GM19372 (cell line): ENCODE data around the gene EXOC6B.

Source experiments
- ATAC-seq: cut with Tn5 transposase; IDR thresholded peaks from one replicate; pipeline ENCODE4 v1.9.1; 2021; ENCODE audit warnings: mild to moderate bottlenecking, low read depth, moderate library complexity; ENCODE audit not compliant: unreplicated experiment

Gene EXOC6B

DNA sequence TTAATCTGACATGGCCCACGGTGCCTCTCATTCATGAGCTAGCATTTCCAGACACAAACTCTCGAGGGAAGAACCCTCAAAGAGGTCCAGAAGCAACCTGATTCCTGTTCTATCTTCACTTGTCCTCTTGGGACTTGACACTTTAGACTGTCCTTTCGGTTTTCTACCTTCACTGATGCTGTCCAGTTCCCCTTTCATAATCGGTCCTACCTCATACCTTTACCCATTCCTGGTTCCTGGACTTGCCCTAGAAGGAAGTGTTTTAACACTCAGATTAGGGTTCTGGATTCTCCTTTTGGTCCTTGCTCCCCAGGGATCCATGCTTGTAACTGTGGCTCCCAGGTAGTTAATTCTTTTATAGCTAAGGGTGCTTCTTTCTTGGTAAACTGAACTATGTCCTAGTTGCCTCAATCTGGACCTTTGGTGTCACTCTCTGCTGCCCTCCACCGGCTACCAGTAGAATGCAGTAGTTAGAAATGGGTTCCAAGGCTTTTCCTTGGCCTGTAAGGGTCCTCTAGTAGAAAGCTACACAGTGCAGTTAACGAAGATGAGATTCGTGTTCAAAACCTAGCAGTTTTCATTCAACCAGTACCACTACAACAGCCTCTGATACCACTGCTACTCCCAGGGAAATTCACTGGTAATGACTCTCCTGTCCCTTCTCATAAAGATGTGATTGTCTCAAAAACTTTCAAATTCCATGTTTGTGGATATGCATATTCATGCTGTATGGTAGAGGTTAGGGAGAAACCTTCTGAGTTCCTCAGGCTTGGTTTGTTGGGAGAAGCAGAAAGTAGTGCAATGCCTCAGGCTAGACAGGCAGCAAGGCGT, 500.0 kb downstream of the EXOC6B start:
- peak; percentile 79 for ATAC-seq

DNA sequence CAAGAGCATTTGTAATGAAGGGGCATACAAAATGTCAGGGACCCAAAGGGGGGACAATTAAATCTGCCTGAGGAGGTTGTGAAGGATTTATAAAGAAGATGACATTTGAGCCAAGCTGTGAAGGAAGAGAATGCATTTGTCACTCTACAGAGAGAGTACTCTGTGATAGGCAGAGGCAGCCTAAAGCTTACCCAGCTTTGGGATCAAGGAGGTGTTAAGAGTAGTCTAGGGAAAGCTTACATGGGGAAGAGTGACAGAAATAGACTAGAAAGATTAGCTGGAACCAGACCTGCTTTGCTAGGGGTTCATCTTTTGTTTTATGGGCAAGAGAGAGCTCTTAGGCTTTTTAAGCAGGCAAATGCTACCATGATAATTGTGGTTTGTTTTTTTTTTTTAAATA, 509.1 kb downstream of the EXOC6B start:
- no peak for ATAC-seq

DNA sequence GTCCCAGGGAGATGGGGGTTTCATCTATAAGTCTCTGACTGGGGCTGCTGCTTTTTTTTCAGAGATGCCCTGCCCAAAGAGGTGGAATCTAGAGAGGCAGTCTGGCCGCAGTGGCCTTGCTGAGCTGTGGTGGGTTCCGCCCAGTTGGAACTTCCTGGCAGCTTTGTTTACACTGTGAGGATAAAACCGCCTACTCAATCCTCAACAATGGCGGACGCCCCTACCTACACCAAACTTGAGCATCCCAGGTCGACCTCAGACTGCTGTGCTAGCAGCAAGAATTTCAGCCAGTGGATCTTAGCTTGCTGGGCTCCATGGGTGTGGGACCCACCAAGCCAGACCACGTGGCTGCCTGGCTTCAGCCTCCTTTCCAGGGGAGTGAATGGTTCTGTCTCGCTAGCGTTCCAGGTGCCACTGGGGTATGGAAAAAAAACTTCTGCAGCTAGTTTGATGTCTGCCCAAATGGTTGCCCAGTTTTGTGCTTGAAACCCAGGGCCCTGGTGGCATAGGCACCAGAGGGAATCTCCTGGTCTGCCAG, 525.6 kb downstream of the EXOC6B start:
- ATAC-seq: no peak

DNA sequence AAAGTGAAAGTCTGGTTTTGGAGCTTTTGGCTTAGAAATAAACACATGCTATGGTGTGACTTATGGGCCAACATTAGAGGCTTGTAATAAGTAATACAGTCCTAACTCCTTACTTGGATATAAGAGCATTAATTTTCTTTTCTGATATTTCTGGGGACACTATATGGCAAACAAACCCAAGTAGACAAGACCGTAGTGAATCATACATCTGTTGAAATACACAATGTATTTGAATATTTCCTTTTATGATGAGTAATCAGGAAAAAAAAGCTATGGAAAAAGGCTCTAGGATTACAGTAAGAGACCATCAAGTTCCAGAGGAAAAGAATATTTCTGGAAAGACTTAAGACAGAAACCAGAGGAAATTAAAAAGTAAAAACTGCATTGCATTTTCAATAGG, 532.2 kb downstream of the EXOC6B start:
- no peak for ATAC-seq

DNA sequence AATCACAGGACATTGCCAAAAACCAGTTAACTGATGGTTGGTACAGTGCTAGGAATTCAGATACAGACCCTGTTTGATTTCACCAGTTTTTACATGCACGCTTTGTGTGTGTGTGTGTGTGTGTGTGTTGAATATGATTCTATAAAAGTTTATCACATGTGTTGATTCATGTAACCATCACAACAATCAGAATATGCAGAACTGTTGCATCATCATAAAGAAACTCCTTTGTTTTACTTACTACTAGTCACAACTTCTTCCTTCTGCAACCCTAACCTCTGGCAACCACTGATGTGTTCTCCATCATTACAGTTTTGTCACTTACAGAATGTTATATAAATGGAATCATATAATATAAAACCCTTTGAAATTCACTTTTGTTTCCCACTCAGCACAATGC, 533.4 kb downstream of the EXOC6B start:
- no peak for ATAC-seq

DNA sequence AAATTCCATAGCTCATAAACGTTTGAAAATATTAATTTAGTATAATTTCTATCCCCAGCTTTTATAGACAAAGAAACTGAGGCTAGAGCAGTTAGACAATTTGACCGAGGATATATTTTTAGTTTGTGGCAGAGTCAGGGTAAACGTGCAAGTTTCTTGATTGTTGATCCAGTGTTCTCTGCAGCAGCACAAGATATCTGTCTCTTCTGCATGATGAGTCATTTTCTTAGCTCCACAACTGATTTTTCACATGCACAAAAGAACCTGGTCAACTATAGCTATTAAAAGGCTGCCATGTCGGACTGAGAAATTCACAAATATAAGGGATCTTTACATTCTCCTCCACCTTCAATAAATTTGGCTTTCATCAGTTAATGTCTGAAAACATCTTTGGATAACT, 534.8 kb downstream of the EXOC6B start:
- no peak for ATAC-seq

DNA sequence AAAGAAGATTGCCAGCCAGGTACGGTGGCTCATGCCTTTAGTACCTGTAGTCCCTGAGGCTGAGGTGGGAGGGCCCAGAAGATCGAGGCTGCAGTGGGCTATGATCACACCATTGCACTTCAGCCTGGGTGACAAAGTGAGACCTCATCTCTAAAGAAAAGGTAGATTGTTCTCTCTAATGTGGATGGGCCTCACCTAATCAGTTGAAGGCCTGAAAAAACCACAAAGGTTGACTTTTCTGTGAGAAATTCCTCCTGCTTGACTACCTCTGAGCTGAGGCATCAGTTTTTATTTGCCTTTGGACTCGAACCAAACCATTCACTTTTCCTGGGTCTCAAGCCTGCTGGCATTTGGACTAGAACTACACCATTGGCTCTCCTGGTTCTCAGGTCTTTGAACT, 536.1 kb downstream of the EXOC6B start:
- no peak for ATAC-seq

DNA sequence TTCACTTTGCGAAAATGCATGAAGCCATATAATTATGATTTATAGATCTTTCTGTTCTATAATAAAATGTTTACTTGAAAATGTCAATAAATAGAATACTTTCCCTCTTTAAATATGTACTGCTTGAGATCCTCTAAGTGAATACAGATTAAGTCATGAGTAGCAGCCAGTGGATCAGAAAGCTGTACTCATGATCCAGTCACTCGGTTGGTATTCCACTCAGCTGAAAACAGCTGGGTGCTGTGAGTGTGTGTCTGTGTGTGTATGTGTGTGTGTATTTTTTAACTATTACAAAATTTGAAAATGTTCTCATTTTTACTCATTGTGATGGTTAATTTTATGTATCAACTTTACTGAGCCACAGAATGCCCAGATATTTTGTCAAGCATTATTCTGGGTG, 536.5 kb downstream of the EXOC6B start:
- no peak for ATAC-seq

DNA sequence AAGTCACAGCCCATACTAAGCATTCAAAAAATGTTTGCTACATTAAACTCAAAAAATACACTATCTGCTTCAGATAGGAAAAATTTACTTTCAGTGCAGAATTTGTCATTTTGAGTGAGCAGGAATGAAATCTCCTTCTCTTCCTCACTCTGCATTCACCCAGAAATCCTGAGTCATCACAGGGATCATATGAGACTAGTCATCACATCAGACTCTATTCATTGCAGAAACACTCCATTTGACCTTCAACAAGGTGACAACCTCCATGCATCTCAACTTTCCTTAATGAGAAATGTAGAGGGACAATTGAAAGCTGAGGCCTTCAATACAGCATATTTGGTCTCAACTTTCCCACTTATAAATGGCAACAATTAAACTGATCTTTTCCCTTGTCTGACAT, 547.8 kb downstream of the EXOC6B start:
- no peak for ATAC-seq

DNA sequence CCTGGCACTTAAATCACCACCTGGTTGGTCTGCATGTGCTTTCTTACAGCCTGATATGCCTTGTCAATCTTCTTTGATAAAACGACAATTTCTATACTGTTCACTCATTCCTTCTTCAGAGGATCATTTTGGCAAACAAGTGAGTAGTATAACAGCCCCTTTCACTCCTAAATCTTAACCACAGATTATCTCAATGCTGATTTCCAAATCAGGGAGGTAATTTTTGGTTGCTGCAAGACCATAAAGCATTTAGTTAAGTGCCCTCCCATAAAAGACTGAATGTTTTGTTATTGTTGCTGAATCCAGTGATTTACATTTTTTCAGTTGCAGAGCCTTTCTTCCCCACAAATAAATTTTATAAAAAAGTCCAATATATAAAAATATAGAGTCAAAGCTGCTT, 549.0 kb downstream of the EXOC6B start:
- ATAC-seq: no peak

DNA sequence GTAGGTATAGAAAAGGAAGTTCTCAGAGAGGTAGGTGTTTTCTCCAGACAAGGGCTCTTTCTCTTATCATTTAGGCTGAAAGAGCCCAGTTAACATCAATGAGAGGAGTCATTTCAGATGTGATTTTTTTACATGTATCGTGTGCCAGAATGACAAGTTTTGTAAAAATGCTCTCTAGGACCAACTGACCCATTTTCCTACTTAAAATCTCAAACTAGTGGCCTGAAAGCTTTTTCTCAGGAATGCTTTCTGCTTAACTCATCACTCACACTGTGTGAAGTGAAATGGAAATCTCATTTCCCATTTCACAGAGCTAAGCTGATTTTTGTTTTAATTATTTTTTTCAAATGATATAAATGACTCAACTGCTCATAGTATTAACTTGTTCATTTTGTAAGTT, 549.5 kb downstream of the EXOC6B start:
- ATAC-seq: no peak

DNA sequence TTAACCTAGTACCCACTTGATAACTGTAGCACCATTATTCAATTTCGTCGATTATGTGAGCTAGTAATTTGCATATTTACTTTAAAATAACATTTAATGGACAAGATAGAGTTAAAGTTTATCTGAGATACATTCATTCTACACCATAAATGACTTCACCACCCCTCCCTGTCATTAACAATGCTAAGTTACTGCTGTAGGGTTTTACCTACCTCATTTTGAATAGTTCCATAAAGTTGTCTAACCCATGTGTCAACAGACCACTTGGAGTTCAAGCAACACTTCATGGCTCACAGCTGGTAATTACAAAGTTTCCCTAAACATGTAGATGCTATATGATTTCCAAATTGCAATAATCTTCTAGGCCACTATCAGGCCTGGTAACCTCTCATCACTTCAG, 550.7 kb downstream of the EXOC6B start:
- ATAC-seq: no peak

DNA sequence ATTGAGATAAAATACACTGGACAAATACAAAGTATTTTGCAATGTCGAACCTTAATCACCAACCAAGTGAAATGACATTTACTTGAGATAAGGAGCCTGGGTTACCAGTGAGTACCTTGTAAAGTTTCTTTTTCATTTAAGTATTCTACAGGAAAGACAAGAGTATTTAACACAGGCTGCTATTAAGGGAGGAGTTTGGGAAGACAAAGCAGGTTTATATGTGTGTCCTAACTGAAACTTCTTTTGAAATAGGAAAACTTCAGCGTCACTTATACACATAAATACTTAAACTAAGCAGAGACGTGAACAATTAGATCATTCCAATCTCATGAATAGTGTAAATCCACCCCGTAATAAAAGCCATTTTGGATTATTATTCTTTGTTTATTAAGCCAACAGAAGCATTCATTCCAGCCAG, 551.4 kb downstream of the EXOC6B start:
- no peak for ATAC-seq

DNA sequence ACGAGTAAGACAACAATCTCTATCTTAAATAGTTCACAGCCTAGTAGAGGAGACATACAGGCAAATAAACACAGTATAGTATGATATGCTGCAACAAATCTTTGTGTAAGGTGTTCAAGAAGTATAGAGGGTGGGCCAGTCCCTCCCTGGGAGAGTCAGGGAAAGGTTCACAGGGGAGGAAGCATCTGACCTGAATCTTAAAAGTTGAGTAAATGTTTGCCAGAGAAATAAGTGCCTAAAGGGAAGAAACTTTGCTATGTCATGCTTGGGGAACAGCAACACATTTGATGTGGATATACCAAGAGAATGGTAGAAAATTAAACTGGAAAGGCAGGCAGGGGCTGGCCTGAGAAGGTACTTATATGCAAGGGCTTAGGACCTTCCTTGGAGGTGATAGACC, 552.4 kb downstream of the EXOC6B start:
- no peak for ATAC-seq

DNA sequence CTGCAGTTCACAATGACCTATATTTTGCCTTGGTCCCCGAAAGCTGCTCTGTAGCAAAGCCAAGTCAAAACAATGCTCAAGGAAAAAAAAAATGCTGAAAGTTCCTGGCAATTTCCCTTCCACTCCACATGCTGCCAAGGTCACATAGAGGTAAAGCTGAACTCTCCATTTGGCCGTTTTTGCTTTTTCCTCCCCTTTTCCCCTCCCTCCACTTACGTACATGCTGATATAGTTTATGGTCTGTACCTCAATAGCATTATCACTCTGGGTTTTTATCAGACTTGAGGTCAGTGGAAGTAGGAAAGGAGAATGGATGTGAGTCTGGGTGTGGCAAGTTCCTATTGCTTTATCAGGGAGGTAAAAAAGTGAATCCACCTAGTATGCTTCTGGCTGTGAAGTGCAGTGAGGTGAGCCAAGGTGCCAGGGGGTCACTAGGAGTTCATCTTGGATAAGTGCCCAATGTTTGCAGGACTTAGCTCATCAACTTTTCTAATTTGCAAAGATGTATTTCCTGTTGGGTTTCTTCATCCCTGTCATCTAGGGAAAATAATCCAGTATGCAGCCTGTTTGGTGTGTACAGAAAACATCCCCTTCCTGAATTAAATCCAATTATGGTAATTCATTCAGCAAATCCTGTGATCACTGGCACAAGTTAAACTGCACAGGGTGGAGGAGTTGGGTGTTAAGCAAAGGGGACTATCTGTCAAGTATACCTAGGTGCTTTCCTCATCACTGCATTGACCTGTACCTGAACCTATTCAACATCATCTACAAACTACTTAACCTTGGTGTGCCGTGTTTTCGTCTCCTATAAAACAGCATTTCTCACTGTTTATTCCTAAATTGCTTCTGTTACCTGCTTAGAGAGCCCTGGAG, 553.8 kb downstream of the EXOC6B start:
- no peak for ATAC-seq

DNA sequence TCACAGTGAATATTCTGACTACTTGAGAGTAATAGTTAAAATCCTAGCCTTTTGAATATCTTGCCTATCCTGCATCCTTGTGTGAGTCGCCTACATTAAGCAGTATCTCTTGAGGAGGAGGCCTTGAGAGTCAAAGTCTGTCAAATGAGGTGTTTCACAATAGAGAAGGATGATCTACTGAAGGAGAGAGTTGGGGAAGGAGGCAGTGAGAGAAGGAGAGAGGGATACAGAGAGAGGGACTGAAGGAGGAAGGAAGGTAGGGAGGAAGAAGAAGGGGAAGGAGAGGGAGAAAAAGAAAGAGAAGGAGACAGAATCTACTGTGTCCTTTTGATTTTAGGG, 554.6 kb downstream of the EXOC6B start:
- no peak for ATAC-seq

DNA sequence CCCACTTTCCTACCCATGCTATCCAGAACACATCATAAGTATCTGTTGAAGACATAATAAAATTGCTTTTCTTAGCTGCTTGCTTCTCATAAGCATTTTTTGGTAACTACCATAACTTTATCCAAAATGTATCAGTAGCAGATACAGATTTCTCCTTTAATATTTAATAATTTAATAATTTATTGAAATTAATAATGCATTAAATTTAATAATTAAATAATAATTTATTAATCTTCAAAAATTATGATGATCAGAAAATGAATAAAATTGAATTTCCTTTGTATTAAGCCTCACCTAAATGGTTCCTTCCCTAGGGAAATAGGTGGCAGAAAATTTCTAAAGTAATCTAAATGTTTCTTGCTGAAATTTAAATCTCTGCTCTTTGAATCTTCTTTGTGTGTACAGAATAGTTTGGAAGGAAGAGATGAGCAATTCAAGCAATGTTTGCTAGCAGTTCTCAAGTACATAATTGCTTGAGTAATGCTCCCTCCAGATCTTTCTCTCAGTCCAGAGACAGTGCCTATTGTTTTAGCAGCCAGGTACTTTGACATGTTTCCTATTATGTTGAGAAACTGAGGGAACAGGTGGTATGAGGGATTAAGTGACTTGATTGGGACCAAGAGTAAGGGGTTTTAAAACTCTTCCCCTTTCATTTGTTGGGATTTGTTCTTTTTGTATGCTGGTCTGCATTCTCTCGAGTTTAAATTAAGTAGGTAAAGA, 555.1 kb downstream of the EXOC6B start:
- ATAC-seq: no peak

DNA sequence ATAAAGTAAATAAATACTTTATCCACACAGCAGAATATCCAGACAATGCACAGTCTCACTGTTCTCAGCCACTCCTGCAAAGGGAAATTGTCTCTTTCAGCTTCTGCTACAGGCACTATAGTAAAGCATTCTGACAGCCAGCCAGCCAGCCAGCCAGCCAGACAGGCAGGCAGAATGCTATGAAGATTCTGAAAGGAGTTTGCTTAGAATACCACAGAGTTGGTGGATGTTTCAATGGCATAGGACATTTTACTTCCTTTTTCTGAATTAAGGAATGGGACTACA, 562.1 kb downstream of the EXOC6B start:
- no peak for ATAC-seq

DNA sequence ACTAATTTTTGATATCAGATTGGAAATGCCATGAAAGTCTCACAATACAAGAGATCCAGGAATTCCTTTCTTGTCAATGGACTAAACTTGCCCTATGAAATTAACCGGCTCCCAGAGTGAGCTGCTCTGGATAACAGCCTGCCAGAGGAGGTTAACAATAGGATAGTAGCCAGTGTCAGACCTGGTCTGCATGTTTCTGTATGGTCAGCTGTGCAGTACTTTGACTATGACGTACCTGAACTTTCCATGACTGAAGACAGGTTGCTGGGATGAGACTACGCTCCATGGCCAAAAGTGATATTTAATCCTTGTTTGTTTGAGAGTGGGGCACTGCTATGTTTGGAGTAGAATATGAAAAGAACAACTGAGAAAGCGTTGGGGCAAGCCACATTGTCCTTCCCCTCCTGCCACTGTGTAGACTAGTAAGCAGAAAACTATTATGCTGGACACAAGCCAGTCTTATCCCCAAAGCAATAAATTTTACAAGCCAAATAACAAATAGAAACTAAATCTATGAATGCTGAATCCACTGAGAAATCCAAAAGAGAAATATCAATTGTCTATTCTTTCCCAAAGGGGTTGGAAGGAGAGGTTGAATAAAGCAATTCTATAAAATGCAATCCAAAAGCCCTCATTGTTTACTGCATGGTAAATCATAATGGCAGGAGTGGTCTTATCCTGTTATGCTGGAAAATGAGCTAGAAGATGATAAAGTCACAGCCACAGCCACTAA, 562.6 kb downstream of the EXOC6B start:
- ATAC-seq: no peak

DNA sequence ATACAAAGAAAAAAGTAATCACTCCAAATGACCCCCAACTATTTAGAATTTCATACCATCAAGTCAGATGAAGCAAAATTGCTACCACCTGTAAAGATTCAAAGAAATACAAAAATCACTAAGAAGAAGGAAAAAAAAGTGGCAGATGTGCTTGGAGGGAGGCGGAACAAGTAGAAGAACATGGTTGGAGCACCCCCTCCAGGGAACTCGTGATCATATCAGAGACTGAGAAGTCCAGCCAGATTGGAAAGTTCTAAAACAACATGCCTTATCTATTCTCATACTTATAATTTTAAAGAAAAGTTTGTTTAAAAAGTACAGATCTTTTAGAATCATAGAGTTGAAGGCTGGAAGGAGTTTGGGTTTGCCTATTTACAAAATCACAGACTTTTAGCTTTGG, 564.8 kb downstream of the EXOC6B start:
- no peak for ATAC-seq

DNA sequence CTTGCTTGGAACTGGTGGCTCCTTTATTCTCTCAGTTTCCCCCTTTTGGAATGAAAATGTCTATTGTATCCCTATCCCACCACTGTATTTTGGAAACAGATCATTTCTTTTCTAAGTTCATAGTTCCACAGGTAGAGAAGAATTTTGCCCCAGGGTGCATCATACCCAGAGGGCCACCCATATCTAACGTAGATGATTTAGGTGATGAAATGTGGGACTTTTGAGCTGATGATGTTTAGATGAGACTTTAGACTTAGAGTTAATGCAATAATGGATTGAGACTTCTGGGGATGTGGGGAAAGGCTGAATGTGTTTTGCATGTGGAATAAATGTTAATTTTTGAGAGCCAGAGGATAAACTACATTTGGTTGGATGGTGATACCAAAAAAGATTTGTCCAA, 570.3 kb downstream of the EXOC6B start:
- no peak for ATAC-seq
